Hematopoietic multipotent progenitor cell treated with erythropoietin and hydrocortisone succinate and interleukin-3 and kit ligand, for 17 days (in vitro differentiated cells): ENCODE measurements around the gene MRPL45.
A peak's percentile ranks its signal among the peaks of the same experiment; 100 is the strongest.

Experiments
- DNase-seq: peaks from one replicate; pipeline ENCODE4 v3.0.0-alpha.2; 2015; ENCODE audit warnings: low spot score

The MRPL45 gene

DNA sequence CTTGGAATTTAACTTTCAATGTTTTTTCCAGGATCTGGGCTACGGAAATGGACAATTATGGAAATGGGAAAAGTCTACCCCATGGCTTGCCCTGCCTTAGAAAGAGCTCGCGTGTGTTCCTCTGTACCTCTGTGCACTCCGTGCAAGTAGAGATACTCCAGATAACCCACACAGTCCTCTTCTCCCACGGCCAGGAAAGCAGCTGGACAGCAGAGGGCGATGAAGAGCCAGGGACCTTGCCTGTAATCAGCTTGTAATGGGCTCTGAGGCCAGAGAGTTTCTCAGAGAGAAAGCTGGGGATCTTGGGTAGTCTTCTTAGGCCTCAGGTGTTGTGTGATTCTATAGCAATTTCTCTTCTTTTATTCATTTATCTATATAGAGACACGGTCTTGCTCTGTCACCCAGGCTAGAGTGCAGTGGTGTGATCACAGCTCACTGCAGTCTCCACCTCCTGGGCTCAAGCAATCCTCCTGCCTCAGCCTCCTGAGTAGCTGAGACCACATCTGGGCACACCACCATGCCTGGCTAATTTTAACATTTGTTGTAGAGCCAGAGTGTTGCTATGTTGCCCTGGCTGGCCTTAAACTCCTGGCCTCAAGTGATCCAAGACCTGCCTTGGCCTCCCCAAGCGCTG, 52.2 kb downstream of the MRPL45 start:
- DNase-seq: peak; percentile 86

- DNase-seq: no peak
Observed at GRCh38 chr17:38350035-38350434, 53.1 kb downstream of the MRPL45 start.

- DNase-seq: peak; percentile 88
Observed at GRCh38 chr17:38351412-38352222, 54.6 kb downstream of the MRPL45 start, which contains the start of gene SOCS7. Gene SOCS7, plus strand, starts transcription at chr17:38351844. Its CDS starts 209 bp downstream, at chr17:38352053.

- no peak for DNase-seq
Observed at GRCh38 chr17:38352245-38353085, 55.5 kb downstream of the MRPL45 start.

DNA sequence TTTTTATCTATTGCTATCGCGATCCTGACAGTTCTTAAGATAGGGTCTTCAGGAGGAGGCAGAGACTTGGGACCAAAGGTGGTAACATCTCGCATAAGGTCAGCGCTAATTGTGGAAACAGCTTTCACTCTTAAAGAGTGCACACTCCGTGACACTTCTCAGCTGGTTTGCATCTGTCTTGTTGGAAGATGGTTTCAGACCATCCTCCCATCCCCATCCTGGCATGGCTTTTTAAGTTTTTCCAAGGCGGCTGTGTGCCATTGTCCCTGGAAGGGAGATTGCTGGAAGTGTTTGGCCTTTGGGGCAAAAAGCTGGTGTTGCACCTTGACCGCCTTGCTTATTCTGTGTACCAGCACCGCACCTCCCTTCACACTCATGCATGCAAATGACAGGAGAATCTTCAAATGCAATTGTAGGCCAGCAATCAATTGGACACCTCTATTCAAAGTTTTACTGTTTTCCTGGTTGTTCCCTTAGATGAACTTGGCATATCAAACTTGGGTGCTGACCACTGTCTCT, 56.2 kb downstream of the MRPL45 start:
- no peak for DNase-seq

DNA sequence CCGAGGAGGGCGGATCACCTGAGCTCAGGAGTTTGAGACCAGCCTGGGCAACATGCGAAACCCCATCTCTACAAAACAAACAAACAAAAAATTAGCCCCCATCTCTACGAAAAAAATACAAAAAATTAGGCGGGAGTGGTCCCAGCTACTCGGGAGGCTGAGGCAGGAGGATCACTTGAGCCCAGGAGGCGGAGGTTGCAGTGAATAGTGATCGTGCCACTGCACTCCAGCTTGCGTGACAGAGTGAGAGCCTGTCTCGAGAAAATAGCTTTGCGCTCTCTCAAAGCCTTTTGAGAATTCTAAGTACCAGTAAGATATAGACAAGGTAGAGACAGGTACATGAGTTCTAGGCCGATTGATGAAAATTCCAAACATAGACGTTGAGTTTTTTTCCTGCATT, 56.7 kb downstream of the MRPL45 start:
- DNase-seq: no peak

GRCh38 chr17:38354466-38354865, 57.5 kb downstream of the MRPL45 start:
- no peak for DNase-seq

- no peak for DNase-seq
Observed at GRCh38 chr17:38355251-38355650, 58.3 kb downstream of the MRPL45 start.

DNA sequence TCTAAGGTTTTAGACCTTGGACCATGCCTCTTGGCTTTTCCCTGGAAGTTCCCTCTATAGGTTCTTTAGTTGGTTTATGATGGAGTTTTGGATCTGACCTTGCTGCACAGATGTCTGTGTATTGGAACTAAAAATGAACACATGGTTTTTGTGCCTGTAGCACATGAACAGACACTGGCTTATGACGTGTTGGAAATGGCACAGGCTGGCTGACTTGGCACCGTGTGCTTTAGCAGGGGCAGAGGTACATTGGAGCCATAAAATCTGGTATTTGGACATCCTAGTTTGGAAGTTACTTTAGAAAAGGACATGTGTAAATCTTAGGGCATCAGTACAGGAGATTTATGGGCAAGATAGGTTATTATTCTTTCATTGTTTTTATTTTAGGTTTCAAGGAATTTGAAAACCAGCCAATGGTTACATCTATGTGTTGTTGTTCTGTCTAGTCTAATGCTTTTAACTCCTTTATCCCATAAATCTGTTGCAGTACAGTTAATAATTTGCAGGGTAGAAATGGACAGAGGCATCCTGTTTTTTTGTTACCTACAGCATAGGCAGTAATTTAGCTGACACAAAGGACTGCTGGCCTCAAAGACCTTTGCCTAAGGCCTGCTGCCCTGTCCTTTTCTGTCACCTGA, 60.6 kb downstream of the MRPL45 start:
- no peak for DNase-seq

DNA sequence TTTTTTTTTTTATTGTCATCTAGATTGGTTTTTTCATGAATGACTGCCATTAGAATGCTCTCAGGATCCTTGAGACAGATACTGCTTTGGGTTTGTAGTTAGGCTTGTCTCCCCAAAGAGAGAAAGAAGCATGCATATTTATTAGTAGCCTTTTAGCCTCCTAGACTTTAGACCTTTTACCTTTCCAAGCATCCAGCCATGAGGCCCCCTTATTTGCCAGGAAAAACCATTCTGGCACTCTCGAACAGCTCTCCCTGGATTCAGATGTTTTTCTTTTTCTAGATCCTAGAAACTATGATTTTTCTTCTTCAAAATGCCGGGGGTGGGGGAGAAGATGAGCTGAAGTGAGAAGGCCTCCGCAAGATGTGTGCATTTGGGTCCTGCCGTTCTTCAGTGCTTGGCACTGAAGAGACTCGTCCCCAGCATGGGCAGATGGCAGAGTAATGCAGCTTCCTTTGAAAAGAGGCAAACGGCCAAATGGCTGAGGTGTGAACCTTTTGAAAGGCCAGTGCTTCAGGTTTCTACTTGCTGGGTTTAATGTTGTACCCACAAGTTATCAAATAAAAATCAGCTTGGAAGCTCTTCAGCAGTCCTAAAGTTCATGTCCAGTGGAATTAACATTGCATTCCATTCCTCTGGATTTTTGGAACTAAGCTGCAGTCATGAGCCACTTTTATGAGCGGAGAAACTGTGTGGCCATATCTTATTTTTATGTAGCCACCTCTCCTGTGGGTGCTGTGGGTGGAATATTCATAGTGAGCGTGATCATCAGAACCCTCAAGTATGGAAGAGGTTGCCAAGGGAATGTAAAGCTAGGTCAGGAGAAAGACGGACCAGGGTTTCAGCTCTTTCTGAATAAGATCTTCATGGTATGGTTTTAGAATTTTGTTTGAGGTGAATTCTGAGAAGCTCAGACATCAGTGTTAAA, 61.9 kb downstream of the MRPL45 start:
- DNase-seq: no peak

GRCh38 chr17:38361694-38362465, 64.9 kb downstream of the MRPL45 start:
- DNase-seq: no peak

DNA sequence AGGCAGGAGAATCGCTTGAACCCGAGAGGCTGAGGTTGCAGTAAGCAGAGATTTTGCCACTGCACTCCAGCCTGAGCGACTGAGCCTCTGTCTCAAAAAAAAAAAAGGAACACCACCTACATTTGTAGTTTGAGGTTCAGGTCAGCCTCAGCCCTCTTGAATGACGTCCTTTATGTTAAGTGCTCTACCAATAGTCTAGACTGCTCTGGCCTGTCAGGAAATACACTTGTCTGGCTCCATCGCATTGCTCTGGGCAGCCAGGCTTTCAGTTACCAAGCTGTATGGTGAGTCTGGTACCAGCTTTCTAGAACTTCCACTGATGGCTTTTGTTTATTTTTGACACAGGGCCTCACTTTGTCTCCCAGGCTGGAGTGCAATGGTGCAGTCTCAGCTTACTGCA, 66.0 kb downstream of the MRPL45 start:
- DNase-seq: no peak

DNA sequence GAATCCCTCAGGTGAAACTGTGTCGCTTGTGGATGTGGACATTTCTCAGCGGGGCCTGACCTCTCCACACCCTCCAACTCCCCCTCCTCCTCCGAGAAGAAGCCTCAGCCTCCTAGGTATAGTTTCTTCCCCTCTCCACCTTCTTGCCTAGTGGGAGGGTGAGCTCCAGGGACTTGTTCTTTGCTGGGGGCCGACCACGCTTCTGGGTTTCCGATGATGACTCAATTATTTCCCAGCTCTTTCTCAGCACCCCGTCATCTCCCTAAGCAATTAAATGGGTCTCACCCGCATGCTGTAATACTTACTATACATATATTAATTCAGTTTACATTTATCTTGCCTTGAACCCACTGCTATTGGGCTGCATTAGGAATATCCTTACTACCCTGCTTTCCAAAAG, 67.8 kb downstream of the MRPL45 start:
- no peak for DNase-seq

DNA sequence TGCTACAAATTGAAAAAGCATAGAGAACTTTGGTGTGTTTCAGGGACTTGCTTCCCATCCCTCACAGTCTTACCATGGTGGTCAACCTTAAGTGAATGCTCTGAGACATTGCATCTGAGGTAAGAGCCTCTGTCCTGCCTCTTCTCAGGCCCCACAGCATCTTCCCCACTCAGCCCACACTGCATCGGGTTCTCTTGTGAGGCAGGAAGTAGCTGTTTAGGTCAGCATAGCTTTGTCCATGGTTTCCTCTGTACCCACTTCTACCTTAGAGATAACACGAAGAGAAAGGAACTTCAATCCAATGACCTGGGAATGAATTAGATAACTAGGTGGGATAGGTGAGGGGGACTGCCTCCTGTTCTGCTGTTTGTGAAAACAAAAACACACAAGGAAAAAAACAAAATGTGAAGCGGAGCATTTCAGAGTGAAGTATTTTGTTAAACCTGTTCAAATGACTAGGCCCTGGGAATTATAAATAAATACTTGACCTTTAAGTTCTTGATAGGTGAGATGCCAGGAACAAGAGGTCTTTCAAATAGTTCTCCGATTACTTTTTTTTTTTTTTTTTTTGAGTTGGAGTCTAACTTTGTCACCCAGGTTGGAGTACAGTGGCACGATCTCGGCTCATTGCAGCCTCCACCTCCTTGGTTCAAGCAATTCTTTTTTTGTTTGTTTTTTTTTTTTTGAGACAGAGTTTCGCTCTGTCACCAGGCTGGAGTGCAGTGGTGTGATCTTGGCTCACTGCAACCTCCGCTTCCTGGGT, 72.3 kb downstream of the MRPL45 start:
- no peak for DNase-seq
